WERI-Rb-1 (cell line): Measurements from ENCODE around the gene DRICH1.
"Not testable (repeated sequence)": the region's sequence is repeated elsewhere in the genome, so short reads cannot be mapped to it uniquely, and the experiment has no call there.

ENCODE experiments used
- DNase-seq: peaks from one replicate; pipeline ENCODE4 v3.0.0-alpha.2; 2020
- H3K27ac ChIP-seq: fragments of 250-450 bp; sonication (Bioruptor Pico); 2 replicates; pipeline ENCODE4 v1.5.1; 2020; ENCODE audit warnings: mild to moderate bottlenecking, moderate library complexity
- H3K27me3 ChIP-seq: fragments of 250-450 bp; sonication (Bioruptor Pico); 2 replicates; pipeline ENCODE4 v1.5.1; 2021; ENCODE audit warnings: mild to moderate bottlenecking, low read depth, moderate library complexity; ENCODE audit not compliant: insufficient read depth, severe bottlenecking
- H3K36me3 ChIP-seq: fragments of 250-450 bp; sonication (Bioruptor Pico); 2 replicates; pipeline ENCODE4 v1.5.1; 2020; ENCODE audit warnings: mild to moderate bottlenecking, moderate library complexity
- H3K4me3 ChIP-seq: 2 replicates; pipeline ENCODE4 v1.5.1; 2011; ENCODE audit warnings: low read depth, mild to moderate bottlenecking, control low read depth, low read length
- H3K9me3 ChIP-seq: fragments of 250-450 bp; sonication (Bioruptor Pico); 2 replicates; pipeline ENCODE4 v1.5.1; 2021; ENCODE audit warnings: mild to moderate bottlenecking, moderate library complexity; ENCODE audit not compliant: severe bottlenecking
- TF ChIP-seq, protein P1 (sequence below): IDR thresholded peaks from 2 replicates; pipeline ENCODE4 v1.5.1; 2011; ENCODE audit warnings: low read depth, mild to moderate bottlenecking, control low read depth, inconsistent platforms, low read length

The DRICH1 gene

DNA sequence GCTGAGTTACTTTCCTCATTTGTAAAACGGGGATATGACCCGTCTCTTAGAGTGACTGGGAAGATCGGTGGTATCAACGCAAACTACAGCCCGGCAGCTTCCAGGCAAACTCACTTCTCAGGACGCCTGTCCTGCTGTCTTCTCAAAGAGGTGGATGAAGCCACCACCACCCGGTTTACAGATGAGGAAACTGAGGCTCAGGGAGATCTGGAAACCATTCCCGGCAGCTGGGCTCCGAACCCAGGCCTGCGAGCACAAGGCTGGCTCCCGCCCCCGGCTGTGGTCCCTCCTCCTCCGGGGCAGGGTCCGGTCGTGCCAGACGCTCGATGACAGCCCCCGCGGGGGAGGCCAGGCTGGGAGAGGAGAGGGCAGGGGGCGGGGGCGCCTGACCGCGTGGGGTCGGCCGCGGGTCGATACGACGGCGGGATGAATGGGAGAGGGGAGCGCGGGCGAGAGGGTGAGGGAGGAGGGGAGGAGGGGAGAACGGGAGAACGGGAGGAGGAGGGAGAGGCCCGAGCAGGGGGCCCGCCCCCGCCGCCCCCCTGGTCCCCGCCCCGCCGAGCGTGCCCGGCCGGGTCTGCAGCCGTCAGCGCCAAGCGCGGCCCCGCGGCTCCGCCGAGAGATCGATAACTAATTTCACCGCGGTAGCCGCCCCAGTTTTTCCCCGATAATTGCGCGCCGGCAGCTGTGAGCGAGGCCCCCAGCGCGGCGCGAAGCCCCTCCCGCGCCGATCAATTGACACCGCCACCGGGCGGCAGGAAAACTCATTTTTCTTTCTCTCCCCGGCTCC lies 66.0 kb downstream of the DRICH1 start:
- TF ChIP-seq, protein P1, sequence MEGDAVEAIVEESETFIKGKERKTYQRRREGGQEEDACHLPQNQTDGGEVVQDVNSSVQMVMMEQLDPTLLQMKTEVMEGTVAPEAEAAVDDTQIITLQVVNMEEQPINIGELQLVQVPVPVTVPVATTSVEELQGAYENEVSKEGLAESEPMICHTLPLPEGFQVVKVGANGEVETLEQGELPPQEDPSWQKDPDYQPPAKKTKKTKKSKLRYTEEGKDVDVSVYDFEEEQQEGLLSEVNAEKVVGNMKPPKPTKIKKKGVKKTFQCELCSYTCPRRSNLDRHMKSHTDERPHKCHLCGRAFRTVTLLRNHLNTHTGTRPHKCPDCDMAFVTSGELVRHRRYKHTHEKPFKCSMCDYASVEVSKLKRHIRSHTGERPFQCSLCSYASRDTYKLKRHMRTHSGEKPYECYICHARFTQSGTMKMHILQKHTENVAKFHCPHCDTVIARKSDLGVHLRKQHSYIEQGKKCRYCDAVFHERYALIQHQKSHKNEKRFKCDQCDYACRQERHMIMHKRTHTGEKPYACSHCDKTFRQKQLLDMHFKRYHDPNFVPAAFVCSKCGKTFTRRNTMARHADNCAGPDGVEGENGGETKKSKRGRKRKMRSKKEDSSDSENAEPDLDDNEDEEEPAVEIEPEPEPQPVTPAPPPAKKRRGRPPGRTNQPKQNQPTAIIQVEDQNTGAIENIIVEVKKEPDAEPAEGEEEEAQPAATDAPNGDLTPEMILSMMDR, result no peak
- H3K9me3 ChIP-seq, result no peaks in the 10 kb centered on the region
- H3K4me3 ChIP-seq, result peak overlapping the region; percentile 76
- no peaks in the 10 kb centered on the region for H3K27me3 ChIP-seq
- H3K36me3 ChIP-seq, result no peaks in the 10 kb centered on the region
- peak; percentile 65 for DNase-seq
- H3K27ac ChIP-seq, result peak overlapping the region; percentile 2

DNA sequence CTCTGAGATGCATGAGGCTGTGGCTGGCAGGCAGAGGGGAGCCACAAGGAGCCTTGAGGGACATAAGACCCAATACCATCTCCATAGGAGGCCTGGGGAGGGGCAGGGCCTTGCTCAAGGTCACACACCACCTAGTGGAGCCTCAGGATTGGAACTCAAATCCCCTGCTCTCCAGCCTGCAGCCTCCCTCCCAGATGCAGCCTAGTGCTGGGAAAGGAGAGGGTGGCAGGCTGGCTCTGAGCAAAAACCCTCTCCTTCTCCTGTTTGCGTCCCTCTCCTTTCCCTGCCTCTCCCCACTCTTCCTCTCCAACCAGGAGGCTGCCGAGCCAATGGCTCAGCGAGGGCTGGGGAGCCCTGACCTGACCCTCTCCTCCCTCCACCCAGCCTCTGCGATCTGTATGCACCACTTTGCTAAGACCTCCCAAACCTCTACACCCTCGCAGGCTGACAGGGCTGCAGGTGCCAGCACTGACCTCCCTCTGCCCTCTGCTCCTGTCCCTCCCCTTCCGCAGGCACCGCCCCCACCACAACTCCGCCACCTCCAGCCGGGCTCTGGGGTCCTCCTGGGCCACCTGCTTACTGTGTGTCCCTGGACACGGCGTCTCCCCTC lies 66.7 kb downstream of the DRICH1 start:
- TF ChIP-seq, protein P1, result peak; percentile 53

DNA sequence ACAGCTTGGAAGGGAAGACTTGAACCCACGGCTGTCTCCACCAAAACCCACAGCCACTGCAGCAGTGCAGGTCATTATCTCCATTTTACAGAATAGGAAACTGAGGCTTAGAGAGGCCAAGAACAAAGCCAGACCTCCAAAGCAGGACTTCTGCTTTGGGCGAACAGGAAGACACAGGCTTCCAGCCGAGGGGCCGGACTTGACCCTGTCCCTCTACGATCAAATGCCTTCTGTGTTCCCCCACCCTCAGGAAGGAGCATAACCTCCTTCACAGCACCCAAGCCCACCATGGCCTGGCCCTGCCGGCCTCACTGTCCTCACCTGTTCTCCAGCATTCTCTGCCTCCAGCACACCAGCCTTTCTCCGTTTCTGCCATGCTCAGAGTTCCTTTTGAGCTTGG lies 67.8 kb downstream of the DRICH1 start:
- Histone ChIP-seq H3K27ac (no peak overlapping the region), H3K9me3 (no peaks in the 10 kb centered on the region), H3K36me3 (no peaks in the 10 kb centered on the region), H3K27me3 (no peaks in the 10 kb centered on the region), H3K4me3 (no peak overlapping the region)
- TF ChIP-seq, protein P1, result no peak
- no peak for DNase-seq

More for the DNA sequence above, 66.7 kb downstream of the DRICH1 start:
- peak overlapping the region; percentile 2 for H3K27ac ChIP-seq
- H3K36me3 ChIP-seq, result no peaks in the 10 kb centered on the region
- peak overlapping the region; percentile 76 for H3K4me3 ChIP-seq
- no peaks in the 10 kb centered on the region for H3K9me3 ChIP-seq
- peak; percentile 72 for DNase-seq
- no peaks in the 10 kb centered on the region for H3K27me3 ChIP-seq

DNA sequence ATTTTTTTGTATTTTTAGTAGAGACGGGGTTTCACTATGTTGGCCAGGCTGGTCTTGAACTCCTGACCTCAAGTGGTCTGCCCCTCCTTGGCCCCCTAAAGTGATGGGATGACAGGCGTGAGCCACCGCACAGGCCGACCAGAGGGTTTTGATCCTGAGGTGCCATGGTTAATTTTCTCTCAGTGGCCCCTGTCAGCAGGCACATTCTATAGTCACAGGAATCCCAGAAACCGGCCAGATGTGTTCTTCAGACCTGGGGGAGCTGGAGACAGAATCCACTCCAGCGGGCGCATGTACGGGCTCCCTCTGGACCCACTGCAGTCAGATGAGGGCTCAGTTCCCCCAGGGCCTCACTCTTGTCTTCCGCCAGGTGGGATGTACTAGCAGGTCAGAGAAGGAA lies 69.0 kb downstream of the DRICH1 start:
- no peaks in the 10 kb centered on the region for H3K36me3 ChIP-seq
- H3K27me3 ChIP-seq, result no peaks in the 10 kb centered on the region
- no peak overlapping the region for H3K27ac ChIP-seq
- no peak for DNase-seq
- H3K4me3 ChIP-seq, result no peak overlapping the region
- H3K9me3 ChIP-seq, result no peaks in the 10 kb centered on the region
- TF ChIP-seq, protein P1, result no peak

DNA sequence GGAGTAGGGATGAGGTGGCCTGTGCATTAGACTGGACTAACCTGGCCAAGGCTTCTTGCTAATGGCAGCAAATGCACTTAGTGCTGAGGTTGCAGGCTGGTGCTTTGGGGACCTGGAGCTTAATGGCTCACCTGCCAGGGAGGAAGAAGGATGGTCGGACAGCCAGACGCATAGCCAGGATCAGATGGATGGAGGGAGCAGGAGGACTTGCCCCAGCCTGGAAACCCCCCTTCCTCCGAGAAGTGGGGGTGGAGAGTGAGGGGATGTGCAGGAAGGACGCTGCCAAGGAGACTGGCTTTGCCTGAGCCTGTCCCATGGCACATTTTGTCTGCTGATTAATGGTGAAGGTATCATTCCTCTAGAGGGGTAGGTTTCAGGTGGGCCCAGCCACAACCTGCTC lies 69.9 kb downstream of the DRICH1 start:
- Histone ChIP-seq H3K27me3 (no peaks in the 10 kb centered on the region), H3K27ac (no peak overlapping the region), H3K4me3 (no peak overlapping the region), H3K9me3 (no peaks in the 10 kb centered on the region), H3K36me3 (no peaks in the 10 kb centered on the region)
- TF ChIP-seq, protein P1, result no peak
- no peak for DNase-seq

DNA sequence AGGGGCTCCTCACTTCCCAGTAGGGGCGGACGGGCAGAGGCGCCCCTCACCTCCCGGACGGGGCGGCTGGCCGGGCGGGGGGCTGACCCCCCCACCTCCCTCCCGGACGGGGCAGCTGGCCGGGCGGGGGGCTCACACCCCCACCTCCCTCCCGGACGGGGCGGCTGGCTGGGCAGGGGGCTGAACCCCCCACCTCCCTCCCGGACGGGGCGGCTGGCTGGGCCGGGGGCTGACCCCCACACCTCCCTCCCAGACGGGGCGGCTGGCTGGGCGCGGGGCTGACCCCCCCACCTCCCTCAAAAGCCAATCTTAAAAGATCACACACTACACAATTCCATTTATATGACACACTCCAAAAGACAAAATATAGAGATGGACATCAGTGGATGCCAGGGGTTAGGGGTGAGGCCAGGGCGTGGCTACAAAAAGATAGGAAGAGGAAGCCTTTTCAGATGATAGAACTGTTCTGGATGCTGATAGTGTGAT lies 71.1 kb downstream of the DRICH1 start:
- not testable (repeated sequence) for H3K4me3 ChIP-seq, H3K36me3 ChIP-seq, H3K27me3 ChIP-seq, H3K27ac ChIP-seq, H3K9me3 ChIP-seq, DNase-seq

DNA sequence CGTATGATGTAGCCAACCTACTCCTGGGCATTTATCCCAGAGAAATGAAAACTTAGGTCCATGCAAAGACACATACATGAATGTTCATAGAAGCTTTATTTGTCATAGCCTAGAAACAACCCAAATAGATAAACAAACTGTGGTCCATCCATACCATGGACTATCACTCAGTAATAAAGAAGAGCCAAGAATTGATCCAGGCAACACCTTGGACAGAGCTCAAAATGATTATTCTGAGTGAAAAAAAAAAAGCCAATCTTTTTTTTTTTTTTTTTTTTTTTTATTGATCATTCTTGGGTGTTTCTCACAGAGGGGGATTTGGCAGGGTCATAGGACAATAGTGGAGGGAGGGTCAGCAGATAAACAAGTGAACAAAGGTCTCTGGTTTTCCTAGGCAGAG lies 71.9 kb downstream of the DRICH1 start:
- not testable (repeated sequence) for H3K4me3 ChIP-seq, H3K27me3 ChIP-seq, DNase-seq, H3K27ac ChIP-seq, H3K9me3 ChIP-seq, H3K36me3 ChIP-seq
